Lung (tissue), 12 donors: ENCODE data around the gene EHD1. TPM values are rescaled to one million over a fixed set of nuclear protein-coding genes. Genes with fewer than 3 reads are reported as not detected.

ENCODE experiments used
- ATAC-seq: fragments of 200-7000 bp; cut with Tn5 transposase; one replicate; pipeline ENCODE4 v1.9.1; 2020; ENCODE audit warnings: moderate number of reproducible peaks; ENCODE audit not compliant: insufficient read depth, low FRiP score
- DNase-seq, 3 donors: peaks; one replicate each; pipeline ENCODE4 v3.0.0-alpha.2; 2013 to 2017
- H3K27ac ChIP-seq, 2 donors: one replicate each; pipeline ENCODE4 v1.5.1; 2013; ENCODE audit warnings: mild to moderate bottlenecking in 2 of 2, moderate library complexity in 2 of 2, control low read depth in 1 of 2, inconsistent platforms in 1 of 2, low read depth in 1 of 2, low read length in 1 of 2
- H3K27me3 ChIP-seq, 3 donors: one replicate each; pipeline ENCODE4 v1.5.1; 2013; ENCODE audit warnings: low read length in 2 of 3; ENCODE audit not compliant: control insufficient read depth in 3 of 3, insufficient read depth in 3 of 3
- H3K36me3 ChIP-seq, 4 donors: one replicate each; pipeline ENCODE4 v1.5.1; 2013; ENCODE audit warnings: low read length in 4 of 4, mild to moderate bottlenecking in 1 of 4, moderate library complexity in 1 of 4; ENCODE audit not compliant: control insufficient read depth in 4 of 4, insufficient read depth in 4 of 4
- H3K4me1 ChIP-seq, 5 donors: one replicate each; pipeline ENCODE4 v1.5.1; 2013; ENCODE audit warnings: low read length in 5 of 5, mild to moderate bottlenecking in 2 of 5, moderate library complexity in 1 of 5; ENCODE audit not compliant: control insufficient read depth in 5 of 5, insufficient read depth in 5 of 5
- H3K4me3 ChIP-seq: one replicate; pipeline ENCODE4 v1.5.1; 2013; ENCODE audit warnings: mild to moderate bottlenecking, control low read depth, moderate library complexity
- H3K9ac ChIP-seq, 2 donors: one replicate each; pipeline ENCODE4 v1.5.1; 2013; ENCODE audit warnings: low read length in 2 of 2, control low read depth in 1 of 2; ENCODE audit not compliant: insufficient read depth in 1 of 2
- H3K9me3 ChIP-seq, 4 donors: one replicate each; pipeline ENCODE4 v1.5.1; 2013; ENCODE audit warnings: low read length in 3 of 4, mild to moderate bottlenecking in 1 of 4, moderate library complexity in 1 of 4; ENCODE audit not compliant: control insufficient read depth in 4 of 4, insufficient read depth in 3 of 4
- WGBS, 2 donors: extraction: QIAGEN DNeasy Blood & Tissue Kit; methylation state at CpG; one replicate each; pipeline ENCODE4 v1.1.7; 2013; 5-methylcytosine and 5-hydroxymethylcytosine counted together
- polyA plus RNA-seq, 2 donors: library from polyadenylated mRNA; stranded (reverse); fragments of 200-250 nt; gene quantifications; one replicate each; pipeline ENCODE4 v1.2.1, GENCODE V29; 2013
- total RNA-seq, 2 donors: library from RNA; depleted of rRNA in 1 of 2; stranded (reverse); fragments of >200 nt in 1 of 2; gene quantifications; one replicate each; pipeline ENCODE4 v1.2.1, GENCODE V29; 2014 to 2021
- TF ChIP-seq, protein P1 (sequence below): IDR thresholded peaks from 2 replicates; pipeline ENCODE4 v1.5.1; 2012; ENCODE audit warnings: mild to moderate bottlenecking; ENCODE audit errors: control extremely low read depth, extremely low read depth
- donor health status: control.
- donor health status: control.
- donor health status: Bipolar disorder and iron deficiency.
- donor health status: healthy.
- donor health status: DM: yes; HTN: yes; CAD: no.

EHD1 gene
- total and polyA plus RNA-seq, 4 donors: 42.1 to 144 (median 105) TPM

DNA sequence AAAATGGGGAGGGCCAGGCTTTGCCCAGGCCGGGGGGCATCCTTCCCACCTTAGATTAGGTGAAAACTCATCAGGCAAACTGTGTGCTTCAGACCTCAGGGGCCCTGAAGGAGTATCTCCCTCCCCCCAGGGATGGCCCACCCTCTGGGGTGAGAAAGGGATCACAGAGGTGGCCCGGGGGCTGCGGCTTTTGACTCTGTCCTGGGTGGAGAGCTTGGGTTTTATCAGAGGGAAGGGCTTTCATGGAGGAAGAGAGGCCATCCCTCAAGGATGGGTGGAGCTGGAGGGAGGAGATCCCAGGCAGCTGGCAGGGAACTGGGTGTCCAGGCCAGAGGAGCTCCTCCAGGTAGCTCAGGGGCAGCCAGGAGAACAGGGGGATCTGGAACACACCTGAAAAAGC lies 43.0 kb upstream of the EHD1 start:
- WGBS, 2 donors: 54 to 59% methylated on average over 3 of the region's 3 CpGs
- H3K9me3 ChIP-seq: no peaks in the 10 kb centered on the region

DNA sequence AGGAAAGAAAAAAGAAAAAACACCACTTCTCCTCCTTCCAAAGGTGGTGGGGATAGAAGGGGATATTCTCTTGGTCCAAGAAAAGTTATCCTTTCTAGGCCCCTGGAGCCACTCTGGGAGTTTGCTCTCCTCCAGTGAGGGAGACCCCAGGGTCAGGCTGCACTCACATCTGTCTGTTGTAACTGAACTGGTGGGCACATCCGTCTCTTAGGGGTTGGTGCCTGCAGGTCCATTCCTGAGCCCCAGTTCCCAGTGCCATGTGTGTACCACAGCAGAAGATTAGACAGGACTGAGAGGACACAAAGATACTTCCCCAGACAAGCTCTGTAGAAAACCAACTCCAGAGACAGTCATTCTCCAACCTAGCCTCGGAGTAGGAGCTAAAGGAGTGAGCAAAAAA lies 41.7 kb upstream of the EHD1 start:
- ATAC-seq: no peak
- TF ChIP-seq, protein P1, sequence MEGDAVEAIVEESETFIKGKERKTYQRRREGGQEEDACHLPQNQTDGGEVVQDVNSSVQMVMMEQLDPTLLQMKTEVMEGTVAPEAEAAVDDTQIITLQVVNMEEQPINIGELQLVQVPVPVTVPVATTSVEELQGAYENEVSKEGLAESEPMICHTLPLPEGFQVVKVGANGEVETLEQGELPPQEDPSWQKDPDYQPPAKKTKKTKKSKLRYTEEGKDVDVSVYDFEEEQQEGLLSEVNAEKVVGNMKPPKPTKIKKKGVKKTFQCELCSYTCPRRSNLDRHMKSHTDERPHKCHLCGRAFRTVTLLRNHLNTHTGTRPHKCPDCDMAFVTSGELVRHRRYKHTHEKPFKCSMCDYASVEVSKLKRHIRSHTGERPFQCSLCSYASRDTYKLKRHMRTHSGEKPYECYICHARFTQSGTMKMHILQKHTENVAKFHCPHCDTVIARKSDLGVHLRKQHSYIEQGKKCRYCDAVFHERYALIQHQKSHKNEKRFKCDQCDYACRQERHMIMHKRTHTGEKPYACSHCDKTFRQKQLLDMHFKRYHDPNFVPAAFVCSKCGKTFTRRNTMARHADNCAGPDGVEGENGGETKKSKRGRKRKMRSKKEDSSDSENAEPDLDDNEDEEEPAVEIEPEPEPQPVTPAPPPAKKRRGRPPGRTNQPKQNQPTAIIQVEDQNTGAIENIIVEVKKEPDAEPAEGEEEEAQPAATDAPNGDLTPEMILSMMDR: no peak

More for the DNA sequence above, 43.0 kb upstream of the EHD1 start:
- DNase-seq (no peak), ATAC-seq (no peak)
- Histone ChIP-seq H3K4me1 (peaks cover 0 to 25% (median 4%) of the 10 kb centered on the region in 5 donors), H3K27me3 (no peaks in the 10 kb centered on the region), H3K9ac (no peak overlapping the region), H3K36me3 (no peaks in the 10 kb centered on the region), H3K4me3 (no peak overlapping the region), H3K27ac (no peak overlapping the region)
- TF ChIP-seq, protein P1: no peak

DNA sequence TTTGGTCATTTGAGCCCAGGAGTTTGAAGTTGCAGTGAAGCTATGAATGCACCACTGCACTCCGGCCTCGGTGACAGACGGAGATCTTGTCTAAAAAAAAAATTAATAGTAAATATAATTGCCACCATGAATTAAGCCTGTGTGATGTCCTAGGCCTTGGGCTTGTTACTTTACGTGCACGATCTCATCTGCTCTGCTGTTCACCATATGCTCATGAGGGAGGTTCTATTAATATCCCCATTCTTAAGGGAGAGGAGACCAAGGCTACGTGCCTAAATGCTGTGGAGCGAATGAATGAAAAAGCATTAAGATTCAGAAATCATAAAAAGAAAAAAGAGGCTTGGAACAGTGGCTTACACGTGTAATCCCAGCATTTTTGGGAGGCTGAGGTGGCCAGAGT lies 41.2 kb upstream of the EHD1 start:
- Histone ChIP-seq H3K4me1 (peaks cover 3 to 38% (median 13%) of the 10 kb centered on the region in 5 donors), H3K4me3 (no peak overlapping the region), H3K36me3 (no peaks in the 10 kb centered on the region), H3K9me3 (no peaks in the 10 kb centered on the region), H3K27ac (no peak overlapping the region), H3K27me3 (no peaks in the 10 kb centered on the region), H3K9ac (no peak overlapping the region)
- DNase-seq (no peak), ATAC-seq (no peak)
- WGBS, 2 donors: 90 to 96% methylated on average over 8 of the region's 8 CpGs
- TF ChIP-seq, protein P1: no peak

More for the DNA sequence above, 41.7 kb upstream of the EHD1 start:
- Histone ChIP-seq H3K4me3 (no peak overlapping the region), H3K27me3 (no peaks in the 10 kb centered on the region), H3K27ac (no peak overlapping the region), H3K9ac (no peak overlapping the region), H3K9me3 (no peaks in the 10 kb centered on the region), H3K36me3 (no peaks in the 10 kb centered on the region), H3K4me1 (peaks cover 3 to 38% (median 12%) of the 10 kb centered on the region in 5 donors)
- WGBS, 2 donors: 87 to 100% methylated on average over 2 of the region's 2 CpGs
- DNase-seq: no peak

DNA sequence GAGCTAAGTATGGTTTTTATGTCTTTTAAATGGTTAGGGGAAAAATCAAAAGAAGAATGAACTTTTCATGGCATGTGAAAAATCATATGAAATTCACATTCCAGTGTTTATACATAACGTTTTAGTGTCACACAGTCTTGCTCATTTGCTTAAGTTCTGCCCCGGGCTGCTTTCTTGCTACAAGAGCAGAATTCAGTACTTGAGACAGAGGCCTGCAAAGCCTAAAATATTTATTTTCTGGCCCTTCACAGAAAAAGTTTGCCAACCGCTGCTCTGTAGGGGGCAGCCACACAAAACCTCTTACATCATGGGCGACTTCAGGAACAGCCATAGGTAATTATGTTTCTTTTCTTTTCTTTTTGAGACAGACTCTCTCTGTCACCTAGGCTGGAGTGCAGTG lies 39.6 kb upstream of the EHD1 start:
- TF ChIP-seq, protein P1: no peak
- no peak overlapping the region for H3K4me3 ChIP-seq
- ATAC-seq (no peak), DNase-seq (peak; percentile 54 to 77 (median 76))
- H3K9me3 ChIP-seq: no peaks in the 10 kb centered on the region
- peak overlapping the region; percentile 38 to 92 for H3K9ac ChIP-seq
- peaks cover 0 to 14% (median 0%) of the 10 kb centered on the region in 4 donors for H3K36me3 ChIP-seq
- no peaks in the 10 kb centered on the region for H3K27me3 ChIP-seq
- H3K27ac ChIP-seq: peak overlapping the region in 1 of 2 donors; percentile 83
- H3K4me1 ChIP-seq: peaks cover 3 to 29% (median 9%) of the 10 kb centered on the region in 5 donors
- WGBS, 2 donors: 16 to 17% methylated on average over 4 of the region's 4 CpGs
